ENCODE data around the gene LRRC3.
"Not testable (repeated sequence)": the region's sequence is repeated elsewhere in the genome, so short reads cannot be mapped to it uniquely, and the experiment has no call there.

Gene LRRC3

DNA sequence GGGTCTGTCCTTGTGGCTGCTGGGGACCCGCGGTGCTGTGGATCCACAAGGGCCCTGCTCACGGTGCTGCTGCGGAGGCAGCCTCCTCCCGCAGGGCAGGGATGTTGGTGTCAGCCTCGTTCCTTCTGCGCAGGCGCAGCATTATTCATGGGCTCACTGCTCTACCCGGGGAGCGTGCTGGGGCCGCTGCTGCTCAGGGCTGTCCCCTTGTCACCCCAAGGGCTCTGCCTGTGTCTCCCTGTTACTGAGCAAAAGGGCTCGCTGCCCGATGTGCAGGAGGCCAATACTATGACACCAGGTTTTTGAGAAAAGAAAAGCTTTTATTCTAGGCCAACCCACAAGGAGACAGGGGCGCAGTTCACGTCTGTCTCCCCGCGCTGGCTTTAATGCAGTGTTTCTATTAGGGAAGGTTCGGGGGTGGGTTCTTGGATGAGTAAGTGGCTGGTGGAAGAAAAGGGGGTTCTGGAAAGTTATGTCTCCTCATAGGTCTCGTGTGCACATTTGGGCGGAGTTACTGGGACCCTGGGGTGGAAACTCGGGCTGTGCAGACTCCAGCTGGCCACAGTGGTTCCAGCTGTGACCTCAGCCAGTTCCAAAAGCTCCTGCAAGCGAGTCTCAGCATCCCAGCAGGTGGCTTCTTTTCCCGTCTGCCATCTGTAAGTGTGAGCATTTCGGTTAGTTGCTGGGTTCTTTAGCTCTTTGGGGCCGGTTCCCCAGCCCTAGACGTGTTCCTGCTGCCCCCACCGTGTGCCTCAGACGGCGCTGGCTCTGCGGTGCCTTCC, 40.8 kb upstream of the LRRC3 start:
- no peak overlapping the region for H2AFZ ChIP-seq (ENCODE audit: low read length)
- H3K4me3 ChIP-seq (ENCODE audit: low read depth, low read length, poor library complexity, severe bottlenecking): no peak overlapping the region
- H3K27me3 ChIP-seq (ENCODE audit: insufficient read depth, low read length): no peaks in the 10 kb centered on the region
- TF ChIP-seq CTCF (IDR thresholded peaks at IDR 0.05; ENCODE audit: low read length) (no peak), EZH2 (IDR thresholded peaks at IDR 0.05; ENCODE audit: borderline replicate concordance, low read length) (no peak)
- no peak overlapping the region for H3K4me2 ChIP-seq (ENCODE audit: low read length)
- no peaks in the 10 kb centered on the region for H3F3A ChIP-seq (ENCODE audit: insufficient read depth, low read length)
- H3K9ac ChIP-seq (ENCODE audit: low read length): no peak overlapping the region
- H4K20me1 ChIP-seq (ENCODE audit: insufficient read depth, low read length): no peaks in the 10 kb centered on the region
- no peaks in the 10 kb centered on the region for H3K9me2 ChIP-seq (ENCODE audit: low read depth, low read length)
- no peaks in the 10 kb centered on the region for H3K9me3 ChIP-seq (ENCODE audit: low read length)
- no peaks in the 10 kb centered on the region for H3K36me3 ChIP-seq (ENCODE audit: insufficient read depth, low read length)
- H3K4me1 ChIP-seq (ENCODE audit: insufficient read depth, low read length, severe bottlenecking): no peaks in the 10 kb centered on the region
- H3K27ac ChIP-seq (ENCODE audit: low read depth, low read length, poor library complexity, severe bottlenecking): no peak overlapping the region
- H3K79me2 ChIP-seq (ENCODE audit: insufficient read depth, low read length): no peaks in the 10 kb centered on the region

DNA sequence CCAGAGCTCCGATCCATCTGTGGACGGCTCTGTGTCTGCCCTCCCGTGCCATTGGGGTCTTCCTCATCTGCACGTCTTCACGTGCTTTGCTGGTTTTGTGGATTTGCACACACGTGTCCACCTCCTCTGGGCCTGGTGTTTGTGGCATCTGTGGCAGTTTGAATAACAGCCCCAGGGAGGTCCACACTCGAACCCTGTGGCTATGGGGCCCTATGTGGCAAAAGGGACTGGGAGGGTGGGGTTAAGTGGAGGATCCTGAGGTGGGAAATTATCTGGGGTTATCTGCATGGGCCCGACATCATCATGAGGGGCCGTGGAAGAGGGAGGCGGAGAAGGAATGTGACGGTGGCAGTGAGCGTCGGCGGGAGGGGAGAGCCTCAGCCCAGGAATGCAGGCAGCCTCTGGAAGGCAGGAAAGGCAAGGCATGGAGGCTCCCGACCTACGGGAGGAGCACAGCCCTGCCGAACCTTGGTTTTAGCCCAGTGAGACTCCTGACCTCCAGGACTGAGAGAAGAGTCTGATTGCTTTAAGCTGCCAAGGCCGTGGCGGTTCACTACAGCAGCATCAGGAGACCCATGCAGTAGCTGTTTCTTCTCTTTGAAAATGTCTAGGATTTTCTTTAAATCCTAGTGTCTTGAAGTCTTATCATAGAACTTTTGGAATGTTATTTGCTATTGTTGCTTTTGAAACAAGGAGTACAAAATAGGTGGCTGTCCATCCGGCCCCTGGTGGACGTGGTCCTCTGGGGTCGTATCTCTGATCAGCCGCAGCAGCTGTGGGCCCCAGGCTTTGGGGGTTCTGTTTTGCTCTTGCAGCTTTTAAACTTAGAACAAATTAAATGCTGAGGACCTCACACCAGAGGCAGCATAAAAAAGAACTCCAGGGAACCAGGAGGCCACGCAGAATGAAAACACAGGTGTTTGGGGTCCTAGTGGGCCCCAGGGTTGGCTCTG, 40.0 kb upstream of the LRRC3 start:
- no peak overlapping the region for H3K9ac ChIP-seq (ENCODE audit: low read length)
- H3K36me3 ChIP-seq (ENCODE audit: insufficient read depth, low read length): no peaks in the 10 kb centered on the region
- H3K4me1 ChIP-seq (ENCODE audit: insufficient read depth, low read length, severe bottlenecking): no peaks in the 10 kb centered on the region
- no peaks in the 10 kb centered on the region for H3K9me2 ChIP-seq (ENCODE audit: low read depth, low read length)
- no peaks in the 10 kb centered on the region for H3F3A ChIP-seq (ENCODE audit: insufficient read depth, low read length)
- H3K9me3 ChIP-seq (ENCODE audit: low read length): no peaks in the 10 kb centered on the region
- no peak overlapping the region for H3K4me2 ChIP-seq (ENCODE audit: low read length)
- H4K20me1 ChIP-seq (ENCODE audit: insufficient read depth, low read length): no peaks in the 10 kb centered on the region
- TF ChIP-seq EZH2 (IDR thresholded peaks at IDR 0.05; ENCODE audit: borderline replicate concordance, low read length): no peak
- no peak for TF ChIP-seq CTCF (IDR thresholded peaks at IDR 0.05; ENCODE audit: low read length)
- H3K27ac ChIP-seq (ENCODE audit: low read depth, low read length, poor library complexity, severe bottlenecking): no peak overlapping the region
- no peaks in the 10 kb centered on the region for H3K79me2 ChIP-seq (ENCODE audit: insufficient read depth, low read length)
- H3K4me3 ChIP-seq (ENCODE audit: low read depth, low read length, poor library complexity, severe bottlenecking): no peak overlapping the region
- H2AFZ ChIP-seq (ENCODE audit: low read length): no peak overlapping the region
- no peaks in the 10 kb centered on the region for H3K27me3 ChIP-seq (ENCODE audit: insufficient read depth, low read length)

DNA sequence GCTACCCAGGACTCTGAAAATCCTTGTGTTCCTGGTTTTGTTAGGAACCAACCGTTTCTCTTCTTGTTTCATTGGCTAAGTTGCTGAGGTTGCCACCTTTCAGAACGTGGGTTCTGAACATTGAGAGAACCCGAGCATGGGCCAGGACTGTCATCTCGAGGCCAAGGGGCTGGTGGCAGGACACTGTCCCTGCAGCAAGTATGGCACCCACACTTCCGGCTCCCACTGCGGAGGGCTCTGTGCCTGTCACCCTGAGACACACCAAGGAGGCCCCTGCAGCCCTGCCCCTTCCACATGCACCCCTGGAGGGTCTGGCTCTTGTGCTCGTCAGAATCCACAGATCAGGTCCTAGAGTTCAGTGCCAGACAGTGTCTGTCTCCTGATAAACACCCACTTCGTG, 39.1 kb upstream of the LRRC3 start:
- Histone ChIP-seq H3K27me3 (ENCODE audit: insufficient read depth, low read length) (no peaks in the 10 kb centered on the region), H3K9me3 (ENCODE audit: low read length) (no peaks in the 10 kb centered on the region), H2AFZ (ENCODE audit: low read length) (no peak overlapping the region), H3K79me2 (ENCODE audit: insufficient read depth, low read length) (no peaks in the 10 kb centered on the region), H3K4me1 (ENCODE audit: insufficient read depth, low read length, severe bottlenecking) (no peaks in the 10 kb centered on the region), H3K9ac (ENCODE audit: low read length) (no peak overlapping the region), H3K4me3 (ENCODE audit: low read depth, low read length, poor library complexity, severe bottlenecking) (no peak overlapping the region), H3K27ac (ENCODE audit: low read depth, low read length, poor library complexity, severe bottlenecking) (no peak overlapping the region), H3K36me3 (ENCODE audit: insufficient read depth, low read length) (no peaks in the 10 kb centered on the region), H3K4me2 (ENCODE audit: low read length) (no peak overlapping the region), H3K9me2 (ENCODE audit: low read depth, low read length) (no peaks in the 10 kb centered on the region), H4K20me1 (ENCODE audit: insufficient read depth, low read length) (no peaks in the 10 kb centered on the region), H3F3A (ENCODE audit: insufficient read depth, low read length) (no peaks in the 10 kb centered on the region)
- TF ChIP-seq CTCF (IDR thresholded peaks at IDR 0.05; ENCODE audit: low read length): no peak
- TF ChIP-seq EZH2 (IDR thresholded peaks at IDR 0.05; ENCODE audit: borderline replicate concordance, low read length): no peak

- H3K27ac ChIP-seq (ENCODE audit: low read depth, low read length, poor library complexity, severe bottlenecking); H3K4me1 ChIP-seq (ENCODE audit: insufficient read depth, low read length, severe bottlenecking); H3K9me3 ChIP-seq (ENCODE audit: low read length); H3K27me3 ChIP-seq (ENCODE audit: insufficient read depth, low read length); H3K36me3 ChIP-seq (ENCODE audit: insufficient read depth, low read length); H3K4me2 ChIP-seq (ENCODE audit: low read length); H3K79me2 ChIP-seq (ENCODE audit: insufficient read depth, low read length); H3K9ac ChIP-seq (ENCODE audit: low read length); H3K9me2 ChIP-seq (ENCODE audit: low read depth, low read length); H3K4me3 ChIP-seq (ENCODE audit: low read depth, low read length, poor library complexity, severe bottlenecking); H3F3A ChIP-seq (ENCODE audit: insufficient read depth, low read length); H4K20me1 ChIP-seq (ENCODE audit: insufficient read depth, low read length); H2AFZ ChIP-seq (ENCODE audit: low read length): not testable (repeated sequence)
Measured at GRCh38 chr21:44417621-44418107, 37.6 kb upstream of the LRRC3 start.
